ENCODE data around the gene LRRFIP1.

LRRFIP1 gene

GRCh38 chr2:237823544-237823943 is 196.2 kb downstream of the LRRFIP1 start:
- Histone ChIP-seq H3K27ac (ENCODE audit: low read length) (no peak overlapping the region), H3K79me2 (ENCODE audit: low read length) (no peaks in the 10 kb centered on the region), H3K27me3 (replicated peaks; ENCODE audit: insufficient read depth, low read length) (no peaks in the 10 kb centered on the region), H3K36me3 (replicated peaks; ENCODE audit: insufficient read depth, low read length) (no peaks in the 10 kb centered on the region), H3K9ac (ENCODE audit: low read length) (no peak overlapping the region), H3F3A (ENCODE audit: insufficient read depth, low read length) (no peaks in the 10 kb centered on the region), H2AFZ (ENCODE audit: low read length) (no peak overlapping the region), H3K4me3 (ENCODE audit: low read length) (no peak overlapping the region), H3K4me2 (ENCODE audit: low read depth, low read length) (no peak overlapping the region), H4K20me1 (ENCODE audit: insufficient read depth, low read length) (no peaks in the 10 kb centered on the region), H3K9me3 (replicated peaks; ENCODE audit: insufficient read depth, low read length) (no peaks in the 10 kb centered on the region), H3K9me2 (replicated peaks; ENCODE audit: insufficient read depth, low read length) (no peaks in the 10 kb centered on the region), H3K4me1 (ENCODE audit: low read length) (no peaks in the 10 kb centered on the region)
- no peak for DNase-seq
- TF ChIP-seq EZH2phosphoT487 (IDR thresholded peaks at IDR 0.05; ENCODE audit: low read length): no peak
- no peak for TF ChIP-seq EZH2 (optimal IDR thresholded peaks at IDR 0.05; ENCODE audit: low read depth, low read length)
- no peak for TF ChIP-seq CTCF (IDR thresholded peaks at IDR 0.05; ENCODE audit: low read length)

- H3K79me2 ChIP-seq (ENCODE audit: low read length): no peaks in the 10 kb centered on the region
- no peak overlapping the region for H3K4me3 ChIP-seq (ENCODE audit: low read length)
- H3K36me3 ChIP-seq (replicated peaks; ENCODE audit: insufficient read depth, low read length): no peaks in the 10 kb centered on the region
- H3K9me2 ChIP-seq (replicated peaks; ENCODE audit: insufficient read depth, low read length): no peaks in the 10 kb centered on the region
- H3K27ac ChIP-seq (ENCODE audit: low read length): no peak overlapping the region
- no peak overlapping the region for H3K4me2 ChIP-seq (ENCODE audit: low read depth, low read length)
- no peak for DNase-seq
- H3F3A ChIP-seq (ENCODE audit: insufficient read depth, low read length): no peaks in the 10 kb centered on the region
- H3K9ac ChIP-seq (ENCODE audit: low read length): no peak overlapping the region
- H3K9me3 ChIP-seq (replicated peaks; ENCODE audit: insufficient read depth, low read length): no peaks in the 10 kb centered on the region
- TF ChIP-seq EZH2phosphoT487 (IDR thresholded peaks at IDR 0.05; ENCODE audit: low read length) (no peak), EZH2 (optimal IDR thresholded peaks at IDR 0.05; ENCODE audit: low read depth, low read length) (no peak), CTCF (IDR thresholded peaks at IDR 0.05; ENCODE audit: low read length) (no peak)
- no peaks in the 10 kb centered on the region for H3K27me3 ChIP-seq (replicated peaks; ENCODE audit: insufficient read depth, low read length)
- H3K4me1 ChIP-seq (ENCODE audit: low read length): no peaks in the 10 kb centered on the region
- no peak overlapping the region for H2AFZ ChIP-seq (ENCODE audit: low read length)
- no peaks in the 10 kb centered on the region for H4K20me1 ChIP-seq (ENCODE audit: insufficient read depth, low read length)
Measured at GRCh38 chr2:237824085-237824484, 196.7 kb downstream of the LRRFIP1 start.

GRCh38 chr2:237827421-237827987 is 200.1 kb downstream of the LRRFIP1 start:
- no peaks in the 10 kb centered on the region for H3K9me2 ChIP-seq (replicated peaks; ENCODE audit: insufficient read depth, low read length)
- H3K79me2 ChIP-seq (ENCODE audit: low read length): no peaks in the 10 kb centered on the region
- no peaks in the 10 kb centered on the region for H3F3A ChIP-seq (ENCODE audit: insufficient read depth, low read length)
- H3K4me2 ChIP-seq (ENCODE audit: low read depth, low read length): no peak overlapping the region
- no peak overlapping the region for H3K4me3 ChIP-seq (ENCODE audit: low read length)
- no peak overlapping the region for H3K9ac ChIP-seq (ENCODE audit: low read length)
- TF ChIP-seq CTCF (IDR thresholded peaks at IDR 0.05; ENCODE audit: low read length) (no peak), EZH2 (optimal IDR thresholded peaks at IDR 0.05; ENCODE audit: low read depth, low read length) (no peak), EZH2phosphoT487 (IDR thresholded peaks at IDR 0.05; ENCODE audit: low read length) (no peak)
- no peaks in the 10 kb centered on the region for H3K9me3 ChIP-seq (replicated peaks; ENCODE audit: insufficient read depth, low read length)
- no peak overlapping the region for H3K27ac ChIP-seq (ENCODE audit: low read length)
- no peaks in the 10 kb centered on the region for H3K36me3 ChIP-seq (replicated peaks; ENCODE audit: insufficient read depth, low read length)
- no peak for DNase-seq
- no peaks in the 10 kb centered on the region for H3K27me3 ChIP-seq (replicated peaks; ENCODE audit: insufficient read depth, low read length)
- no peak overlapping the region for H2AFZ ChIP-seq (ENCODE audit: low read length)
- no peaks in the 10 kb centered on the region for H4K20me1 ChIP-seq (ENCODE audit: insufficient read depth, low read length)
- H3K4me1 ChIP-seq (ENCODE audit: low read length): no peaks in the 10 kb centered on the region

Data from MM.1S (cell line).